Loucy (cell line): Measurements from ENCODE around the gene CNIH3.

Experiments
- EZH2phosphoT487 ChIP-seq: fragments of 200-600 bp; IDR thresholded peaks from 2 replicates; pipeline ENCODE4 v1.6.1; 2018; ENCODE audit warnings: antibody characterized with exemption, mild to moderate bottlenecking, moderate library complexity, borderline replicate concordance
- TF ChIP-seq, protein P1 (sequence below): fragments of 200-600 bp; sonication (generic); conservative IDR thresholded peaks from 2 replicates; pipeline ENCODE4 v1.5.1; 2014; ENCODE audit warnings: mild to moderate bottlenecking, antibody characterized with exemption, low read length

DNA sequence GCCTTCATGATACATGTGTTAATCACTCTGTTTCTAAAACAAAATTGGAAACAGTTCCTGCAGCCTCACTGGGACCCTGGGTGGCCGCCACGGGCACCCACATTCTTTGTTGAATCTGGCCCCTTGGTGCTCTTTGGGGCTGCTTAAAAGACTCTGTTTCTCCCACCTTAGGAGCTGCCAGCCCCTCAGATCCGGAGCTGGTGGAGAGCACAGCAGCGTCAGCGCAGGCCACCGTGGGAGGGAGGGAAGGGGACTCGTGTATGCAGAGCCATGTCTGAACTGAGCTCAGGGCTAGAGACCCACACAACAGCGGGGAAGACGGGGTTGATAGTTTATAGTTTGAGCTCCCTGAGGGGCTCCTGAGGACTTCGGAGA, 121.2 kb downstream of the CNIH3 start:
- no peak for TF ChIP-seq EZH2phosphoT487
- TF ChIP-seq, protein P1, sequence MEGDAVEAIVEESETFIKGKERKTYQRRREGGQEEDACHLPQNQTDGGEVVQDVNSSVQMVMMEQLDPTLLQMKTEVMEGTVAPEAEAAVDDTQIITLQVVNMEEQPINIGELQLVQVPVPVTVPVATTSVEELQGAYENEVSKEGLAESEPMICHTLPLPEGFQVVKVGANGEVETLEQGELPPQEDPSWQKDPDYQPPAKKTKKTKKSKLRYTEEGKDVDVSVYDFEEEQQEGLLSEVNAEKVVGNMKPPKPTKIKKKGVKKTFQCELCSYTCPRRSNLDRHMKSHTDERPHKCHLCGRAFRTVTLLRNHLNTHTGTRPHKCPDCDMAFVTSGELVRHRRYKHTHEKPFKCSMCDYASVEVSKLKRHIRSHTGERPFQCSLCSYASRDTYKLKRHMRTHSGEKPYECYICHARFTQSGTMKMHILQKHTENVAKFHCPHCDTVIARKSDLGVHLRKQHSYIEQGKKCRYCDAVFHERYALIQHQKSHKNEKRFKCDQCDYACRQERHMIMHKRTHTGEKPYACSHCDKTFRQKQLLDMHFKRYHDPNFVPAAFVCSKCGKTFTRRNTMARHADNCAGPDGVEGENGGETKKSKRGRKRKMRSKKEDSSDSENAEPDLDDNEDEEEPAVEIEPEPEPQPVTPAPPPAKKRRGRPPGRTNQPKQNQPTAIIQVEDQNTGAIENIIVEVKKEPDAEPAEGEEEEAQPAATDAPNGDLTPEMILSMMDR, result no peak
